ENCODE data around the gene BMP8A.
"Not testable (repeated sequence)": the region's sequence is repeated elsewhere in the genome, so short reads cannot be mapped to it uniquely, and the experiment has no call there.

The BMP8A gene

DNA sequence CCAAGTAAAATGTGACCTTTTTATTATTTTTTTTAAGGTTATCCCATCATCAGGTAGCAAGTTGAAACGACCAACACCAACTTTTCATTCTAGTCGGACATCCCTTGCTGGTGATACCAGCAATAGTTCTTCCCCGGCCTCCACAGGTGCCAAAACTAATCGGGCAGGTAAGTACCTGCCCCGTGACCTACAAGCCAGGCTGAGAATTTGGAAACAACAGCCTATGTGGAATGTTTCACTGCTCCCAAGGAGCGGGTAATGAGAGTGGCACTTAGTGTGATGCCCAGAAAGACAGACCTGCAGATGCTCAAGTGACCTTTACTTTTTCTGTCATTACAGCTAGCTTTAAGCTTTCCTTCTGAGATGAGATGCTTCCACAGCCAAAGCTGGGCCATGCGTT, 6.9 kb upstream of the BMP8A start:
- DNase-seq: no peak

- no peak for DNase-seq
Observed at GRCh38 chr1:39485046-39485803, 6.2 kb upstream of the BMP8A start.

DNA sequence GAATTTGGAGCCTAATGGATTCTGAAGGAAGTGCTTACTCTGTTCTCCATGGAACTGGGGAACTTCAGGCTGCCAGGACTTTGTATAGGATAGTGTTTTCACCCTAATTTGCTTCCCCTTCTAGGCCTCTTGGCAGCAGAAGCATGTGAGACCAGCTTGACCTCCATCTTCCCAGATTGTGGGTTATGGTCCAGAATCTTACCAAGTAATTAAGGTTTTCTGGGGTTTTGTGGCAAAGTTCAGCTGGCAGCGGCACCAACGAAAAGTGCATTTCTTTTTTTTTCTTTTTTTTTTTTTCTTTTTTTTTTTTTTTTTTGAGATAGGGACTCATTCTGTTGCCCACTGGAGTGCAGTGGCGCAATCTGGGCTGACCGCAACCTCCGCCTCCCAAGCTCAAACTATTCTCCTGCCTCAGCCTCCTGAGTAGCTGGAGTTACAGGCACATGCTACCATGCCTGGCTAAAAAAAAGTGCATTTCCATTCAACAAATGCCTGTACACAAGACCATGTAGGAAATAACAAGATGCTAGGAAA, 3.4 kb upstream of the BMP8A start:
- DNase-seq: no peak

GRCh38 chr1:39488793-39489566, 2.5 kb upstream of the BMP8A start:
- DNase-seq: peak; percentile 38

- DNase-seq: peak; percentile 50
Observed at GRCh38 chr1:39489567-39490239, 1.7 kb upstream of the BMP8A start.

- DNase-seq: peak; percentile 67
Observed at GRCh38 chr1:39490596-39491145, 765 bp upstream of the BMP8A start.

DNA sequence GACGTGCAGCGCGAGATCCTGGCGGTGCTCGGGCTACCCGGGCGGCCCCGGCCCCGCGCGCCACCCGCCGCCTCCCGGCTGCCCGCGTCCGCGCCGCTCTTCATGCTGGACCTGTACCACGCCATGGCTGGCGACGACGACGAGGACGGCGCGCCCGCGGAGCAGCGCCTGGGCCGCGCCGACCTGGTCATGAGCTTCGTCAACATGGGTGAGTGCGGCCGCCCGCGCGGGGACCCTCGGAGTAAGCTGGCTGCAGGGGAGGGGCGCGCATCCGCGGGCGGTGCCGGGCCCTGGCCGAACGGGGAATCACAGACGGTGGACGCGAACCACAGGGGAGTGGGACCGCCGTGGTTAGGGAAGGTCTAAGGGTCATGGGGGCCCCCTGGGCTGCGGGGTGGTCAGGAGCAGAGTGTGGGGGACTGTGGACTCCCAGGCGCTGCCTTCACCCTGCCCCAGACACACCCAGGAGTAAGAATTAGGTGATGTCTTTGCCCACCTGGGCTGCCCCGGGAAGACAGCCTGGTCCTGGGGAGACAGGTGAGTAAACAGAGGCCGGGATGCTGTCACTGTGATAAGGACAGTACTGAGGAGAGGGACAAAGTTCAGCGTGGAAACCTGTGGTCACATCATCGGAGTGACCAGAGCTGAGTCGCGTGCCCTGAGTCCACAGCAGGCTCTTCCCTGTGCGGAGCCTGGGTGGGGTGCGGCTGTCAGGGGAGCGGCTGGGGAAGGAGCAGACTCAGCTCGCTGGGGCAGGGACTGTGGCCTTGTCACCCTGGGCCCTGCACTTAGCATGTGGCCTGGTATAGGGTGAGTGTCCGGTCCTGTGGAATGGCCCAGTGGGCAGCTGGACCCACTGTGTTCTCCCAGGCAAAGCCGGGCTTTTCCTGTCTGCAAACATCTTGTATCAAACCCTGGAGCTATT, 944 bp downstream of the BMP8A start:
- DNase-seq: peak; percentile 58

DNA sequence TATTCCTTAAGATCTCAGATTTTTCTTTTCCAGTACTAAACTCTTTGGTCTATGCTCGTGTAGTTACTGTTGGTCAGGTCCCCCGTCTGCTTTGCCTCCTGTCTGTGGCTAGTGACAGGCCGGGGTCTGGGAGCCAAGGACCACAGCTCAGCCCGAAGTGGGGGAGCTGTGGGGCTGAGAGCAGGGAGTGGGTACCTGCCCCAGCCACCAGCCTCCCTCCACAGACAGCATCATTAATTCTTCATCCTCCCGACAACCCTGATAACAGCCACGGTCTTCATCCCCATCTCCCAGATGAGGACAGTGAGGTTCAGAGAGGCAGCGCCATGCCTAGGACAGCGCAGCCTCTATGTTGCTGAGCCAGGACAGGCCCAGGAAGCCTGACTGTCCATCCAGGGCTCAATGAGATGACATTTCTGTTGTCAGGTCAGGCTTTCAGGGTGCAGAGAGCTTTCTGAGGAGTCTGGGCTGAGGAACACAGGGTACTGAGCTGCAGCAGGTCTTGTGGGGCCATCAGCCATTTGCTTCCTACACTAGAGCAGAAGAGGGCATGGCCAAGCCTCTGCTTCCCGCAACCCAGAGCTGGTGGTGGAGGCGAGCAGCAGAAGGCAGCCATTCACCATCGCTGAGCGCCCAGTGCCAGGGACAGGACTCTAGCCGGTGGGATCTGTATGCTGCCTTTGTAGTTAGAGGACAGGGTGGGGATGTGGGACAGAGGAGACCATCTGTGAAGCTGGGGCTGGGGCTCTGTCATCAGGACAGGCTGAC, 1.8 kb downstream of the BMP8A start:
- DNase-seq: peak; percentile 50

GRCh38 chr1:39494671-39495410, 3.4 kb downstream of the BMP8A start:
- no peak for DNase-seq

DNA sequence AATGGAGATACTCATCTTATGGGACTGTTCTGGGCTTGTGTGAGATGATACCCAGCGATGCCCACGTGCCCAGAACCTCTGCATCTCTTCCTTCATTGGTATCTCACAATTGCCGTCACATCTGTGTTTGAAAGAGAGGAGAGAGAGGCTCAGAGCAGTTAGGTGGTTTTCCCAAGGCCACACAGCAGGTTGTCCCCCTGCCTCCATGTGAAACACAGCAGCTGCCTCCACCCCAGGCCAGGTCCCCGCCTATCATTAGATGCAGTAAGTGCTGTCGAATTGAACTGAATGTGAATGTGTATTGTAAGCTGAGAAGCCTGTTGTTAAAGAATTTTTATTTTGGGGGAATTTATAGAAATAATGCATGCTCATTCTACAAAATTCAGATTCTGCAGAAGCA, 5.1 kb downstream of the BMP8A start:
- not testable (repeated sequence) for DNase-seq

DNA sequence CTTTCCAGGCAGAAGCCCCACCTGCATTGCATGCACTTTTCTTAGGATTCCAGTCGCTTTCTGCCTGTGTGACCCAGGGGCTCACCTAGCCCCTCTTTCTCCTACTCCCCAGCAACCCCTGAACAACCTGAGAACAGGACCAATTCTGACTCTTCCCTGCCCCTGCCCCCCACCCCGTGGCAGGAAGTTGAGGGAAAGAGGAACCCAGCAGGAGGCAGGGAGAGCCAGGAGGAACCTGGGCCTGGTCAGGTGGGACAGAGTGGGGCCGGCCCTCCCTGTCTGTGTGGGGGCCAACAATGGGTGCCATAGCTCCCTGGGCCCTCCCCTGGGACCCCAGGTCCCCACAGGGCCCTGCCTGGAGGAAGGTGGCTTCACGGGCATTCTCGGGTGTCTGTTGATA, 6.1 kb downstream of the BMP8A start:
- DNase-seq: no peak

DNA sequence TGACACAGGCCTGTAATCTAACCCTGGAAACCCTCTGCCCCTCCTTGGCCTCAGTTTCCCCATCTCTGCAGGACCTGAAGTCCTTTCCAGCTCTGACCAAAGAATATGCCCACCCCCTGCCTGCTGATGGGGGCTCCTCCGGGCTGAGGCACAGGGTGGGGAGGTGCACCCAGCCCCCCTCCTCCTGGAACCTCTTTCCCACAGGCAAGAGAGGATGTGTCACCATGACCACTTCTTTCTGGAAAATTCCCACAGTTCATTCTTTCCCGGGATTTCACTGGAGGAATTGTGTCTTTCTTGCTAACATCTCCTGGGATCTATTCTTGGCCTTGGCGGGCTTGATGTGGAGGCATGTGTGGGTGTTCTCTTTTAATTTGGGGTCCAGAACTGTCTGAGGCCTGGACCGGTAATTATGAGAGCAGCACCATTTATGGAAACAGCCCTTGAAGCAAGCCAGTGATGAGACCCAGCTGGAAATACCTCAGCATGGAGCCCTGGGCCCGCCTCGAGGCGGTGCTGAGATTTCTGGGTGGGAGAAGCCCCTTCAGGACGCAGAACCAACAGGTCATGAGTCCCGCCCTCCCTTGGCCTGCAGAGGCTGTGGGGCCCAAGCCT, 6.8 kb downstream of the BMP8A start:
- DNase-seq: not testable (repeated sequence)

GRCh38 chr1:39498821-39499220, 7.4 kb downstream of the BMP8A start:
- not testable (repeated sequence) for DNase-seq

- DNase-seq: no peak
Observed at GRCh38 chr1:39499668-39500067, 8.2 kb downstream of the BMP8A start.

GRCh38 chr1:39500862-39501389, 9.5 kb downstream of the BMP8A start:
- no peak for DNase-seq

DNA sequence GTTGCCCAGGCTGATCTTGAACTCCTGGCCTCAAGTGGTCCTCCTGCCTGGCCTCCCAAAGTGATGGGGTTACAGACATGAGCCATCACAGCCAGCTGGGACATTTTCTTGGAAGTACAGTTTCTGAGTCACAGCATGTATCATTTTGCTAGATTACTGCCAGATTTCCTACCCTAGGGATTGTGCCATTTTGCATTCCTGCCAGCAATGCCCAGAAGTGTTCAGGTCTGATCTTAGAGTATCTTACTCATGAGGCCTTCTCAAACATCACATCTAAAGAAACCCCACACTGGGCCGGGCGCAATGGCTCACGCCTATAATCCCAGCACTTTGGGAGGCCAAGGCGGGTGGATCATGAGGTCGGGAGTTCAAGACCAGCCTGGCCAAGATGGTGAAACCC, 10.2 kb downstream of the BMP8A start:
- DNase-seq: no peak

- DNase-seq: not testable (repeated sequence)
Observed at GRCh38 chr1:39504436-39504835, 13.0 kb downstream of the BMP8A start.

DNA sequence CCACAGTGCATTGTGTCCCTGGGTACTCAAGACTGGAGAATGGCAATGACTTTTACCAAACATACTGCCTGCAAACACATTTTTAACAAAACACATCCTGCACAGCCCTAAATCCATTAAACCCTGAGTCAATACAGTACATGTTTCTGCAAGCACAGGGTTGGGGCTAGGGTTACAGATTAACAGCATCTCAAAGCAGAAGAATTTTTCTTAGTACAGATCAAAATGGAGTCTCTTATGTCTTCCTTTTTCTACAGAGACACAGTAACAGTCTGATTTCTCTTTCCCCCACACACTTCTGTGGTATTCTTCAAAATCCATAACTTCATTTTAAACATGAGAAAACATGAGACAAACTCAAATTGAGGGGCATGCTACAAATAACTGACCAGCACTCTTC, 13.9 kb downstream of the BMP8A start:
- no peak for DNase-seq

DNA sequence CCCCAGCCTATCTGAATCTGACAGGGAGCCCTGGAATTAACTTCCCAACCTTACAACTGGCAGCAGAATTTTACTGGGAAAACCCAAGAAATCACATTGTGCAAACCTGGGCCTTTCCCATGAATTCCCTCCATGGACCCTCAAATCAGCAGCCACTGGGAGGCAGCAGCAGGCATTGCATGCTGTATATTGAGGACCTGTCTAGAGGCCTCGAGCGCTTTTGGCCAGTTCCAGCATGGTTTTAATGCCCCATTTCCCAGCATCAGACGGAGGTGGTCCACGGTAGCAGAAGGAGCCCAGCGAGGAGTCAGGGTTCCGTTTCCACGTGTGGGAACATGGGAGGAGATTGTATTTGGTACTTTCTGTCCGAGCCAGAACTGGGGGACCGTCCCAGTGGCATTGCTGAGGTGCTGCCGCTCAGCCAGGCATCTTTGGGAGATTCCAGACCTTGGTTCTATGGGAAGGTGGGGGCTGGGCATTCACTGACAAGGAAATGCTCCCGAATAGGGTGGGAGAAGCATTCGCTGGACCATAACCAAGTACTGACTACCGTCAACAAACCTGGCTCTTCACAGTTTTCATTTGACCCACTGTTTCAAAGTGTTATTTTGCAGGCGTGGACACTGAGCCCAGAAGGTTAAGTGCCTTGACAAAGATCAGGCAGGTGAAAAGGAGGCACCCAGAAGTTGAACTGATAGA, 15.9 kb downstream of the BMP8A start:
- DNase-seq: no peak

Data from activated effector memory CD4-positive, alpha-beta T cell treated with anti-CD3 and anti-CD28 coated beads, Interleukin-2, amount 50 U/mL, for 16 hours (primary cell).